ENCODE data around the gene STRIP2.

- TF ChIP-seq CTCF (IDR thresholded peaks at IDR 0.05) (no peak), POLR2A (IDR thresholded peaks at IDR 0.05) (no peak), POLR2AphosphoS5 (IDR thresholded peaks at IDR 0.05) (no peak)
Observed at GRCh38 chr7:129496653-129497052, 62.4 kb downstream of the STRIP2 start.
